ENCODE measurements around the gene CNTNAP2. TPM values are rescaled to one million over a fixed set of nuclear protein-coding genes. Genes with fewer than 3 reads are reported as not detected.

Gene CNTNAP2
- total and polyA plus RNA-seq, 9 of the 15 experiments (the other 6 are each of a cell fraction or from before 2014, with no cell fraction given), result 0.04 to 0.62 (median 0.09) TPM; not detected in 4

DNA sequence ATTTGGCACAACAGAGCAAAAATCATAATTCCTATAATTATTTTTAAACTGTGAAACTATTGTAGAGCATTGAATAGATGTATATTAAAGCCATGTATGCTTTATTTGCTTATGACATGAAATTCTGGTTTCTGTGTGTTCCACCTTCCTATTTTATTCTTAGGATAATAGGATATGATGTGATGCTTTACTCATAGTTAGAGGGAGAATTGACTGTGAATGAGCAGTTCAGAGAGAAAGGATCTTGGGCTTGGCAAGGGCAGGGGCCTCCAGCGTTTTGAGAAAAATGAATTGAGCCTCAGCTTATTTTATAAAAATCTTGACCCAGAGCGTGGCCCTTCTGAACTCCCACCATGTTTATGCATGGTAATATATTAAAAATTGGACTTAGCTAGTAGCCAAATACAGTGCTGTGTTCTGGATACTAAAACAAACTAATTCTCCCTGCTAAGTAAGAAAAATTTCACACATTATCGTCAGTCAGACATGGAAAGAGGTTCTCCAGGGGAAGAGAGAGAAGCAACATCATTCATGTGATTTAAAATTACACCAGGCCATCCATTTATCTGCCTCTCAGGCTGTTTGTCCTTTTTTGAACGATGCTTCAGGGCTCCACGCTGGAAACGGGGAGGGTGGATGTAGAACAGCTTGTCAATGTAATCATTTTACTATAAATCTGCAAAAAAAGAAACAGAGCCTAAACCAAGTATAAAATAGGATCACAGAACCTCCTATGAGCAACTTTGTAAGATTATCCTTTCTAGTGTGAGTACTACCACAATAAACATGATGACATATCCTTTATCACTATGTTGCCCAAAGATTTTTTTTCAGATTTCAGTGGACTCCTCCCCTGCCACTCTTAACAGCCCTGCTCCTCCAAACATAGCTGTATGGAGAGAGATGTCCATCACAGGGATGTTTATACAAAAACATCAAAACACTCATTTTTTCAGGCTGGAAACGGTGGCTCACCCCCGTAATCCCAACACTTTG is 2215.9 kb downstream of the CNTNAP2 start (continued):
- TF ChIP-seq, protein P1, sequence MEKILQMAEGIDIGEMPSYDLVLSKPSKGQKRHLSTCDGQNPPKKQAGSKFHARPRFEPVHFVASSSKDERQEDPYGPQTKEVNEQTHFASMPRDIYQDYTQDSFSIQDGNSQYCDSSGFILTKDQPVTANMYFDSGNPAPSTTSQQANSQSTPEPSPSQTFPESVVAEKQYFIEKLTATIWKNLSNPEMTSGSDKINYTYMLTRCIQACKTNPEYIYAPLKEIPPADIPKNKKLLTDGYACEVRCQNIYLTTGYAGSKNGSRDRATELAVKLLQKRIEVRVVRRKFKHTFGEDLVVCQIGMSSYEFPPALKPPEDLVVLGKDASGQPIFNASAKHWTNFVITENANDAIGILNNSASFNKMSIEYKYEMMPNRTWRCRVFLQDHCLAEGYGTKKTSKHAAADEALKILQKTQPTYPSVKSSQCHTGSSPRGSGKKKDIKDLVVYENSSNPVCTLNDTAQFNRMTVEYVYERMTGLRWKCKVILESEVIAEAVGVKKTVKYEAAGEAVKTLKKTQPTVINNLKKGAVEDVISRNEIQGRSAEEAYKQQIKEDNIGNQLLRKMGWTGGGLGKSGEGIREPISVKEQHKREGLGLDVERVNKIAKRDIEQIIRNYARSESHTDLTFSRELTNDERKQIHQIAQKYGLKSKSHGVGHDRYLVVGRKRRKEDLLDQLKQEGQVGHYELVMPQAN (IDR thresholded peaks at IDR 0.05; ENCODE audit: borderline replicate concordance), result no peak
- TF ChIP-seq CCNT2 (IDR thresholded peaks at IDR 0.05; ENCODE audit: borderline replicate concordance, extremely low read depth, insufficient read length, low read depth, low read length) (no peak), HMGN3 (IDR thresholded peaks at IDR 0.05; ENCODE audit: borderline replicate concordance, extremely low read depth, insufficient read length, low read depth, low read length) (no peak), KAT8 (IDR thresholded peaks at IDR 0.05; ENCODE audit: low read depth) (no peak), STAT5A (IDR thresholded peaks at IDR 0.05; ENCODE audit: borderline replicate concordance, low read length) (no peak), MTF1 (CRISPR knock-in tag; IDR thresholded peaks at IDR 0.05; ENCODE audit: borderline replicate concordance) (no peak), POU5F1 (IDR thresholded peaks at IDR 0.05; ENCODE audit: borderline replicate concordance, low read depth, low read length, partially characterized antibody) (no peak)
- TF ChIP-seq, protein P2, sequence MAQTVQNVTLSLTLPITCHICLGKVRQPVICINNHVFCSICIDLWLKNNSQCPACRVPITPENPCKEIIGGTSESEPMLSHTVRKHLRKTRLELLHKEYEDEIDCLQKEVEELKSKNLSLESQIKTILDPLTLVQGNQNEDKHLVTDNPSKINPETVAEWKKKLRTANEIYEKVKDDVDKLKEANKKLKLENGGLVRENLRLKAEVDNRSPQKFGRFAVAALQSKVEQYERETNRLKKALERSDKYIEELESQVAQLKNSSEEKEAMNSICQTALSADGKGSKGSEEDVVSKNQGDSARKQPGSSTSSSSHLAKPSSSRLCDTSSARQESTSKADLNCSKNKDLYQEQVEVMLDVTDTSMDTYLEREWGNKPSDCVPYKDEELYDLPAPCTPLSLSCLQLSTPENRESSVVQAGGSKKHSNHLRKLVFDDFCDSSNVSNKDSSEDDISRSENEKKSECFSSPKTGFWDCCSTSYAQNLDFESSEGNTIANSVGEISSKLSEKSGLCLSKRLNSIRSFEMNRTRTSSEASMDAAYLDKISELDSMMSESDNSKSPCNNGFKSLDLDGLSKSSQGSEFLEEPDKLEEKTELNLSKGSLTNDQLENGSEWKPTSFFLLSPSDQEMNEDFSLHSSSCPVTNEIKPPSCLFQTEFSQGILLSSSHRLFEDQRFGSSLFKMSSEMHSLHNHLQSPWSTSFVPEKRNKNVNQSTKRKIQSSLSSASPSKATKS (CRISPR knock-in tag; IDR thresholded peaks at IDR 0.05), result no peak
